CD4-positive, alpha-beta T cell treated with Interleukin-15 for 4 hours (primary cell): Measurements from ENCODE around the gene FANCG.

ENCODE experiments used
- DNase-seq: peaks from one replicate; pipeline ENCODE4 v3.0.0-alpha.2; 2020; ENCODE audit warnings: low spot score

FANCG gene

DNA sequence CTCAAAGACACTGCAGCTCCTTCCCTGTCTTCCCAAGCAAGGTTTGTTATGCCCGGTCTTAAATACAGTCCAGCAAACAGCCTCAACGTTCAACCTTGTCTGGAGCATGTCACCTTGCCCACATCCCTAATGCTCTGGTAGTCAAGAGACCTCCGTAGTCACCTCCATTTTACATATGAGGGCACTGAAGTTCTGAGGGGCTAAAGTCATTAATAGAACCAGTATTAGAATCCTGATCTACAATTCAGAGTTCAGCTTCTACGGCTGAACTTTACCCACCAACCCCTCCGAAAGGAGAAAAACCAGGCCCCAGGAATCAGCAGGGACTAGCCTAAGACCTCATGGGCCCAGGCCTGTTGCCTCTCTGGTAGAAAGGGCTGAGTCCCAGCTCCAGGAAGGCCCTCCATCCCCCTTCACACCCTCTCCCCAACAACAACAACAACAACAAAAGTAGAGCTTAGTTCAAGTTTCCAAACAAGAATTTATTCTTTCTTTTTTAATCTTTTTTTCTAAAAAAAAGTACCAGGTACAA, 24.0 kb upstream of the FANCG start:
- DNase-seq: no peak

DNA sequence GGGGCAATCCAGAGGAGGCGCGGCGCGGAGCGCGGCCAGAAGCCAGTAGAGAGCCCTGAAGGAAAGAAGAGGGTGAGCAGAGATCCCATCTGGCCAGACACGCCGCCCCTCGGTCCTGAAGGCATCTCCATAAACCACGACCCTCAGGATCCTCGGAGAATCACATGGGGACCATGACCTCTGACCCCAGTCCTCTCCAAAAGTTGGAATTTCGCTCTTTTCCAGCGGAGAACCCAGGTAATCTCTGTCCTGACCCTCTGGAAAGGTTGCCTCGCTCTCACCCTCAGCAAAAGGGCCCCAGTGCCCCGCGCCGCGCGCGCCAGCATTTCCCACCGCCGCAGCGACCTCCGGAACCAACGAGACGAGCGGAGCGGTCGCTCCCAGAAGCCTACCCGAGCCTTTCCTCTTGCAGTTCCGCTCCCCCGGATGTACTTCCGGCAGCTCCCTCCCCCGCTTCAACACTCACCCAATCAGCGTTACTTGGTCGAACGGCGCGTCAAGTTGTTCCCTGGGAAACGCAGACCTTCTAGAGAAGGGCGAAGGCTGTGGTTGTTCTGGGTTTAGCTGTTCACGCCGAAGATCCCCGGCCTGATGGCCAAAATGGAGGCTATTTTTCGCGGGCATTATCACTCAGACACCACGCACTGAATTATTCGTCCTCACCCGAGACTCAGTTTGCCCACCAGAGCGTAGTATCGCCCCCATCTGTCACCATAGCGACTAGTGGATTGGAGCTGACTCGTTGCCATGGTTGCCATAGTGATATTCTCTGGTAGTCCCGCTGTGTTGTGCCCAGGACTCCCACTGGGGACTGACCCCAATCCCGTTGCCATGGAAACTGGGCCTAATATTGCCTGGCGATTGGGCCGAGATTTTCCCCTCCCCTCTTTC, 23.3 kb upstream of the FANCG start, which contains the start of gene STOML2:
Gene STOML2 (minus strand): TSS at position 363 of the 891 bp plus-strand sequence. CDS start 37 bp downstream, at position 326.
- DNase-seq: peak; percentile 95

DNA sequence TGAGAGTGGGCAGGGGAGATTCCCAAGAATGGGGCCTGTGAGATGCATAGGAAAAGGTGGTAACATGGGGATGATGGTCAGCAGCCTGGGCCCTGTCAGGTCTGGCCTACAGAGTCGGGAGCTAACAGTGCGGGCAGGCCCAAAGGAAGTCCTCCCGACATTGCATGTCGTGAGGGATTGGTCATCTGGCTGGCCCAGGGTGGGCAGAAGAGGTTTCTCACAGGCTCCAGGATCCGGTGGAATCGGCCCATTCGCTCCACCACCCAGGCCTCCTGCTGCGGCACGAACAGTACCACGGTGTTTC, 22.7 kb upstream of the FANCG start:
- no peak for DNase-seq

DNA sequence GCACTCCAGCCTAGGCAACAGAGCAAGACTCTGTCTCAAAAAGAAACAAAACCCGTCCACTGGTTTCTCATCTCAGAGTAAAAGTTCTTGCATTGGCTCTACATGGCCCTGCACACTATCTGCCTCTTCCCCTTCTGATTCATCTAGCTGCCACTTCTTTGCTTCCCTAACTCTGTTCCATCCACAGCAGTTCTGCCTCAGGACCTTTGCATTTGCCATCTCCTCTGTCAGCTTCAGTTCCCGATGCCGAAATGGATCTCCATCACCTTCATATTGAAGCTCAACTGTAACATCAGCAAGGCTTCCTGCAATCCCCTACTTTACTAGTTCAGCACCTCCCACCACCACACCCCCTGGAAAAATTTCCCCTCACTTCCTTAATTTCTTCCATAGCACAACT, 17.8 kb upstream of the FANCG start:
- no peak for DNase-seq

DNA sequence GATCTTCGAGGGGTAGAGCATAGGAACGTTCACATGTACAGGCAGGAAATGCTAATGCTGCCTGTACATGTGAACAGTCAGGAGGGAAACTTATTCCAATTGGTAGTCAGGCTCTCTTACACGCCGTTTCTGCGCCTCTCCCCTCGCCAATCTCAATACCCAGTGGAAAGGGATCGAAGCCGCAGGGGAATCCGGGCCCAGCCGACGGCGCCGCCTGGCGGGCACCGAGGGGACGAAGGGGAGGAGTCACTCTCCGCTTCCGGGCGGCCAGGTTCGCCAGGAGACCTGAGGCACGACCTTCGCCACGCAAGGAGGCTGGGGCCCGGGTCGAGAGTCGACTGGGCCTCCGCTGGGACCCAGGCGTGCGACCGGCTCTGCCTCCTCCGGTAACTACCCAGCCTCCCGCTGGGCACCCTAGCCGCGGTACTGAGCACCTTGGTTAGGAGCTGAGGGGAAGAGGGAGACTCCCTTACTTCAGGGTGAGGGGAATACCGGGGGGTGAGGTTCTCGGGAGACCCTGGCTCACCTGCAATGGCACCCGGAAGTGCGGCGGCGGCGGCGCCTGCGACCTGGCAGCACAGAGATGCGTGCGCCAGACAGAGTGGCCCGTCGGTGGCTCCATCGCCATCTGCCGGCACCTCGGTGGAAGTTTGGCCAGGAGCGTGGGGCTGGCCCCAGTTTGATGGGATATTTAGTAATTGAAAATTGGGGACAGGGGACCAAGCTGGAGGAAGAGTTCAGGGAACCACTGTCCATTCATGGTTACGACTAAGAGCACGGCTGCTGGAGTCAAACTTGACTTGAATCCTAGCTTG, 16.5 kb upstream of the FANCG start, which contains the start of gene PIGO:
Gene PIGO (minus strand): TSS at position 557 of the 815 bp plus-strand sequence. CDS start 1,026 bp downstream, outside the sequence.
- DNase-seq: peak; percentile 90

DNA sequence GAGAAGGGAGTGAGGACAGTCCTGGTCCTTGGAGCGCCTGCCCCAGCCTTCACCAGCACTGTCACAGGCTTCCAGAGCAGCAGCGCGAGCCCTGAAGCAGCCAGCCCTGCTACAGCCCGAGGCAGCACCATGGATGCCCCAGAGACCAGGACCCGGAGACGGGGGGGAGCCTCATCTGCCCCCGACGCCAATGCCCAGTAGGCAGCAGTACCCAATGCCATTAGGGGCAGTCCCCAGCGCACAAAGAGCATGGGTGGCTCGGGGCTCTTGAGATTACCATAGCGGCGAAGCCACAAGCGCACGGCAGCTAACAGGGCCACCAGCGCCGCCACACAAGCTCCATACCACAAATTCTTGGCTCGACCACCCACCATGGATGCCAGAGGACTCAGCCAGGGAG, 11.8 kb upstream of the FANCG start:
- DNase-seq: no peak

DNA sequence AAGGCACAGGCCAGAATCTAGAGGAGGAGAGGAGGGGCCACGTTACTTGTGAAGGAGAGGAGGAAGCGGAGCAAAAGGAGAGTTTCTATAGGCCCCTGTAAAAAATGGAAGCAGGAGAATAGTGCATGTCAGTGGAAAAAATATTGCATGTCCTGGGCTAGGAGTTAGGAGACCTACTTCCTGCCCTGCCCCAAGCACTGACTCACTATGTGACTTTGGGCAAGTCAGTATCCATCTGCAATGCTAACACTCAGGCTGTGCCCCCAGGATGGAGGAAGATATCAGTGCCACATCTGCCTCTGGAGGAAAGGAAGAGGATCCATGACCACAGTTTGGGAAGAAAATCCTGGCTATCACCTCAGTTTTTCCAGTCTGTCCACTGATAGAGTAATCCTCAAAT, 9.7 kb upstream of the FANCG start:
- no peak for DNase-seq

DNA sequence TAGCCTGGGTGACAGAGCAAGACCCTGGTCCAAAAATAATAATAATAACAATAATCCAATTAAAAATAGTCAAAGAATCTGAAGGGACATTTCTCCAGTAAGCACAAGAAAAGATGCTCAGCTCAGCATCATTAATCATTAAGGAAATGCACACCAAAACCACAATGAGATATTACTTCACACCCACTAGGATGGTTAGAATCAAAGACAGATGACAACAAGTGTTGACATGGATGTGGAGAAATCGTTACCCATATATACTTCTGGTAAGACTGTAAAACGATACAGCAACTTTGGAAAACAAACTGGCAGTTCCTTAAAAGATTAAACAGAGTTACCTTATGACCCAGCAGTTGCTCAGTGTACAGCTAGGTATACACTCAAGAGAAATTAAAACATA, 5.3 kb upstream of the FANCG start:
- no peak for DNase-seq

DNA sequence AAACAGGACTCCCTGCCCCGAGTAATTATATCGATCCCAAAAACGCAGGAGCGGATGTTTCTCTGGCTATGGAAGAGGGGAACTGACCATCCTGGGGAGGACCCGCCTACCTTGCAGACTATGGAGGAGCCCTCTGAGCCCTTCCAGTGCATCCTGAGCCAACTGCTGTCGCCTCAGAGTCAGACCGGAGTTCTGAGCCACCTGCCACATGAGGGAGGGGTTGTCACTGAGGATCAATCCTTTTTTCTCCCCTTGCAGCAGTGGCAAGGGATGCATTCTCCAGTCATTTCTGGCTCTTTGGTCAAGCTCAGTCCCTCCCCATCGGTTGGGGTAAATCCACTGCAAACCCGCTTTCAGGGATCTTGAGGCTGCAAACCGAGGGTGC, 709 bp downstream of the FANCG start:
- DNase-seq: no peak

DNA sequence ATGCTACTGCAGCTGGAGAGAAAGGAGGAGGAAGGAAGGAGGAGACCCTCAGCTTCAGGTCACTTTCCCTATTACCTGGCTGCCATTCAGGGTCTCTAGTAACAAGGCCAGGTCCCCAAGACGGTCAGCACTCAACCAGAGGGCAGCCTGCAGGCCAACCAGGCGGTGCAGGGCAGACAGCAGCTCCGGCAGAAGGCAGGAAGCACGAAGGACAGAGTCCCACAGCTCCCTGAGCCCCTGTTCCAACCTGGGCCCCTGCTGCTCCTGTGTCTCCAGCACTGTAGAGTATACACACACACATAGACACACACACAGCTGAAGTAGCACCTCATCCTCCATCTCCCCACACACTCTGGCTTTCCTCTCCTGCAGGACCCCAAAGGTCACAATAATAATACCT, 1.7 kb downstream of the FANCG start:
- no peak for DNase-seq

DNA sequence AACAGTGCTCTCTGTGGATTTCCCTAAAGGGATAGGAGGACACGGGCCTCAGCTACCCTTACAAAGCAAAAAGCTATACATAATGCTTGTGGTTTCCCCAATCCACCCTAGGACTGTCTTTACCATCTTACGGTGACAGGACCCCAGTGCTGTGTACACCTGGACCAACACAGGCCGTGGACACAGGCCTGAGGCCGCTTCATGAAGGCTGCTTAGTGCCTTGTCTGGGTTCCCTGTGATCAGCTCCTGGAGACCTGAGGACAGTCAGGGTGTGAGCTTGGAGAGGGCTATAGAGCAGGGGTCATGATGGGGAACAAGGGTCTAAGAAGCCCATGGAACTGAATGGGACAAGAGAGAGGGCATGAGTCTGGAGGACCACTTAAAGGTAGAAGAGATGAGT, 2.9 kb downstream of the FANCG start:
- DNase-seq: no peak

DNA sequence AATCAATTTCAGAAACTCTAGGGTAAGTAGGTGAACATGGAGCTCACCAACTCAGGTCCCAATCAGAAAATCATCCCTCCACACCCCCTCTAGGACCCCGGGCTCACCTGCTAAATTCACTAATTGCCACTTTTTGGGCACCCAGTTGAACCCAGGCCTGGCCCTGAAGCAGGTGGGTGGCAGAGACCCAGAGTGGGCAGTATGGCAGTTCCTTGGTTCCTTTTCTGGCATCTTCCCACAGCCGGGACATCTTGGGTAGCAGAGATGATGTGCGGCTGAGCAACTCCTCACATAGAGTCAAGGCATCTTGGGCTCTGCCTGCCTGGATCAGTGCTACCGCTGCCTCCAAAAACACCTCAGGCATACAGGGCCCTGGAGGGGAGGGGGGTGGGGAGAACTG, 4.4 kb downstream of the FANCG start:
- DNase-seq: no peak

DNA sequence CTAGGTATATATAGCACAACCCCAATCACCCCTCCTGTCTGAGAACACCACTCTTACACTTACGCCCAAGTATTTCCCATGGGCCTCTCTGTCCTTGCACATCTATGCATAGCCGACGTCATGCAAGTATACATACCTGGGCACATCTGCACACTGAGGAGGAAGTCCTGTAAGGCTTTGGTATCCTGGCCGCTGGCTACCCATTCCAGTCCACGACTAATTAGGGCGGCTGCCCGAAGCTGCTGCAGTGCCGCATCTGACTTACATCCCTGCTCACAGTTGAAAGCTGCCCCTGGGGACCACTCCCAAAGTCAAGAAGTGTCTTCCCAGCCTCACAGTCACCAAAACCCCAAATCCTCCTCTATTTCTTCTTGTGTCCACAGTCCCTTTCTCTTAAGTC, 5.0 kb downstream of the FANCG start:
- DNase-seq: no peak

DNA sequence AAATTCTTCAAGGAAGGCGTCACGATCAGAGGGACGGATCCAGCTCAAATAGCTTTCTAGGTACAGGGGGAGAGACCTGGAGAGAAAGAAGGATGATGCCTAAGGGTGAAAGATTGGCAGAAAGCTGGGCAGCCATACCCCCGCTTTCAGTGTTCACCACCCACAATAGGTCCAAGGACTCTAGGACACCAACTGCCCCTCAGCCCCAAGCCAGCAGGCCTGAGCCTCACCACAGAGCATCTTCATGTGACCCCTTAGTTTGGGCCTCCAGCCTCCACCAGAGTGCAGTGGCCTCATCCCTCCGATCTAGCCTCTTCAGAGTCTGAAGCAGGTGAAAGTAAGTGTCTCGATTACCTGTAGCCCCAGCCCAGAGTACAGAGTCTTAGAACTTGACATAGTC, 5.6 kb downstream of the FANCG start:
- no peak for DNase-seq

DNA sequence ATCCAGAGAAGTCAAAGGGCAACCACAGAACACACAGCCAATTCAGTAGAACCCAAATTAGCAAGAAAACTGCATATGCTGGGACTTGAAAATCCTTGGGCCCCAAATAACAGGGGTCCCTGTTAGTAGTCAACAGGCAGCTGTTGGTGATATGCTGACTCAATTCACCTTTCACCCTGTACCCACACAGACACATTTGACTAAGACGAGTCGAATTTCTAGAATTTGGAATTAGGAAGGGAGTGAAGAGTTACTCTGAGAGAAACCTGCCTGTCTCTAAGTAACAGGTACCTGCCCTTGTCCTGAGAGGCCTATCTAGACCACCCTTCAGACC, 6.5 kb downstream of the FANCG start:
- DNase-seq: no peak

DNA sequence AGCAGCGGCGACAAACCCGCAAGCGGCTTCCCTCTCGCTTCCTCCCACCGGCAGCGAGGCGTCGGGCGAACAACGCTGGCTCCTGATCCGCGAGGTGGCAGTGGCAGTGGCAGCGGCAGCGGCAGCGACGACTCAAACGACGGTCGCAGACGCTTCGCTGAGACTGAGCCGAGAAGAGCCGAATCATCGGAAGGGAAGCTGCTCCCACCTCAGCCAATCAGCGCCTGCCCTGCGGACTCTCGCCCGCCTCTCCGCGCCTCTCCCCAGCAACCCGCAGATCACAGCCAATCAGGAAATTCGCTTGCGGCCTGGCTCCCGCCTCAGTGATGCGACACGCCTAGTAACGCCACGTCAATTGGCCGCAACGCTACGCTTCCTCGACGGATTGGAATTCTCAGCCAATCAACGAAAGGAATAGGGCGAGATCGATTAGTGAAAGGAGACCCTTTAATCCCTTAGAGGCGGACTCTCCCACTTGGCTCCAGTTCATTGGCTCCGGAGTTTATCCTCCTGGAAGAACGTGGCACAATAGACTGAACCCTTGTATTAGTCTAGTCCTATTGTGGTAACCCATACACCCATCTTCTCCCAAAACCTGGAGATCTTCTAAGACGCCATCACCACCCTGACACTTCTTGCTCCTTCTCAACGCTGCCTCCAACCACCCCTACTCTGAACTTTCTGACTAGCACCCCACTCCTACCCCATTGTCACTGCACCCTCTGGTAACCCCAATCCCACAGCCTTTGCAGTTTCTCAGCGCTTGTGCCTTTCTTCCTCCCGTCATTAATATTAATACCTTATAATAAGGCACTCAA, 7.1 kb downstream of the FANCG start, which contains the start of gene VCP:
Gene VCP (minus strand): TSS at position 165 of the 818 bp plus-strand sequence. CDS start 272 bp downstream, outside the sequence.
- DNase-seq: peak; percentile 99

DNA sequence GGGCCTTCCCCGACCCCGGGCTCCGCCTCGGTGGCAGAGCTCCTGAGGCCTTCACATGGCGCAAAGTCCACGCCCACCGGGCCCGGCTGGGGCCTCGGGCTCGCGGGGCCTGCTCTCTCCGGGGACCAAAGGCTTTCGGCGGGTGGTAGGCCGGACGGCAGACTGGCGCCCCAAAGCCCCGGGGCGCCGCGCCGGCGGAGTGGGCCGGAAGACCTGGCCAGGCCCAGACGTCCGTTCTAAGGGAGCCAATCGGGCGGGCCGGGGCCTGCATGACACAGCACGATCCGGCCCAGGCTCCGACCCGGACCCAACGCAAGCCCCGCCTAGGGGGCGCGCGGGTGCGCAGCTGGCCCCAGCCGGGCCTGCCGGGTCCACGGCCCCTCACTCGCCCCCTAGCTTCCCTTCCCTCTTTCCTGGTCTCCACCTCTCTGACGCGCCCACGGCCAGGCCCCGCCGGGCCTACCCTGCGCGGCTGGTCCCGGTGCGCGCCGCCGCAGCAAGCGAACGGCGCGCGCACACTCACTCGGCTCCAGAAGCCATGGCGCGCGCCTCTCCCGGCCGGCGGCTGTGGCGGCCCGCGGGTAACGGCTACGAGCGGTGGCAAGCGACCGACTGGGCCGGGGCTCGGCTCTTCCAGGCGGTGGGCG, 7.8 kb downstream of the FANCG start:
- DNase-seq: peak; percentile 64

DNA sequence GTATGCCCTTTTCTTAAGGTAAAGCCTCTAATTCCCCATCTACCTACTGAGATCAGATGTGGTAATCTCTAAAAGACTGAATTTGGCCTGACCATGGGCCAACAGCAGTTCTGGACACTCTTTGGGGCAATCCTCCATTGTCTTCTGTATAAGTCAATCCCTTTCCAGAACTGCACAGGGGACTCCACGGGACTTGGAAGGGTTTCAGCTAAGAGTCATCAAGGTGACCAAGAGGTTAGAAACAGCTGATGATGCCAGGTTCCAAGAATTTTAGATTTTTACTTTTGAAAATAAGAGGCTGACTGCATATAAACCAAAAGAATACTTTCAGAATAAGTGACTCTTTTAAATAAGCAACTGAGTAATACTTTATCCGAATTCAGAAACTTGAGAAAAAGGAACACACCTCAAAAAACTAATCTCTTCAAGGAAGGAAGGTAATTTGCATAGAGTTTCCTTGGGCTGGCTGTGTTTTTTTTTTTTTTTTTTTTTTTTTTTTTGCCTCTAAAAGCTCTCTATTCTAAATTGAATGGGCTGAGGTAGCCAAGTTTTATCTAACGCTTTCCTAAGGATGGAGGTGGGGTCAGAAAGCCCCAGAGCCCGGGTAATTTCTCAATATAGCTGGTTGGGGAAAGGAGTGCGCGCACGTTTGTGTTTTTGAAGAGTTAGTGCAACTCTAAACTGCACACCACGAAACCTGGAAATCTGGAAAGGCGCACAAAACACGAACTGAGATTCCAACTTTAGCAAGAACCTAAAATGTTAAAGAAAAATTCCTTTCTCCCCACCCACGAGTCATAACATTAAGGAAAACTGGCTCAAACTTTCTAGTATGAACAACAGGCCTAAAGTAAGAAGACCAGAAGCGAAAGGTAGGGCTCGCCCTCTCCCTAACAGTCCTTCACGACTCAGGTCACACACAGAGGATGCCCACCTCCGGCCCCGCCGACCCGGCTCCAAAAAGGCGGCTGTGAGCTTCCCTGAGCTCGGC, 8.6 kb downstream of the FANCG start:
- DNase-seq: peak; percentile 54

DNA sequence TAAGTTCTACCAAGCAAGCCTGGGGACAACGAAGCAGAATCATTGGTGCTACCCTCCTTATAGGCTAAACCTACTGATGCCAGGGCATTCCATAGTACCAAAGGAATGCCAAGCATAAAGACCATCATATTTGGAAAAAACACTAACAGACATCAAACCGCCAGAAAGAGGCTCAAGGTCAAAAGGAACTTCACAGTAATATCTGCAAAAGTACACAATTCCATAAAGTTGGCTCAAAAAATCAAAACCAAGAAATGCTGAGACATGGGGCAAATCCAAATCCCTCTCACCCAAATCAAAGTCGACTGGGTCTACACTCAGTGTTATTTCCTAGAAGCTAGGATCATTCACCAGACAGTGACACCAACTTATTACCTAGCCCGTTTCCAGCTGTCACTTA, 10.7 kb downstream of the FANCG start:
- no peak for DNase-seq

DNA sequence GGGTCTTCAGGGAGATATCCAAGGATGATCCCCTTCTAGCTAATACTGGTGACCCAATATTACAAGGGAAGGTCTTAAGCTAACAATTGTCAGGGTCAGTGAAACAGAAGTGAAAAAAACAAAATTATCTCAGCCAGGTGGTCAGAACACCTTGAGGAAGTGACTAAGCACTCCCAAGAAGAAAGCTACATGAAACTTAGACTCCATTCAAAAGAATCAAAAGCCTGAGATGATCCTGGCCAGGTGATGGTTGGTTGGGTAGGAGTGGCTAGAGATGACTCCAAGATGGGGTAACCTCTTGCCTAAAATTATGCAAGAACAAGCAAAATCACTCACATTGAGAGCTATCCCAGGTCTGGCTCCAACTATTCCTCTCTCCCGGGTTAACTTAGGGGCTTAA, 12.7 kb downstream of the FANCG start:
- DNase-seq: no peak
